ENCODE data around the gene BBC3.

DNA sequence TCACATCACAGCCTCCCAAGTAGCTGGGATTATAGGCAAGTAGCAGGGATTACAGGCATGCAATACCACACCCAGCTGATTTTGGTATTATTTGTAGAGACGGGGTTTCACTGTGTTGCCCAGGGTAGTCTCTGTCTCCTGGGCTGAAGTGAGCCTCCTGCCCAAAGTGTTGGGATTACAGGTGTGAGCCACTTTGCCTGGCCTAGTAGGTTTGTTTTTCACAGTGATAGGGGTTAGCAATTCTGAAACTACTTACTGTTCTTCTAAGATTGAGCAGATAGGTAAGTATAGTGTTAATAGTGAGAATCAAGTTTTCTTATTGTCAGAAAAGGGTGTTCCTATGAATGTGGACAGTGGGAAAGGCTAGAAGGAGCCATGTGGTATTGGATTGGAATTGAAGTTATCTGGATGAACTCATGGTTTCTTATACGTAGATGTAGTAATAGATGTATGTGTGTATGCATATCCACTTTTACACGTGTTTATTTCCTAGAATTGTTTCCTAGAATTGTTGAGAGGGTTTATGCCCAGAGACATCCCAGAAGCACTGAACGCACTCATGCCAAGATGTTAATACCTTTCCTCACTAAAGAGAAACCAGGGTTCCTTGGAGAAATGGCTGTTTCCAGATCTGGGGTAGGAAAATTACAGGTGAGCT lies 51.2 kb downstream of the BBC3 start:
- no peak for TF ChIP-seq EZH2 (IDR thresholded peaks at IDR 0.05; ENCODE audit: insufficient read depth, low read length)
- no peak for TF ChIP-seq CTCF (IDR thresholded peaks at IDR 0.05; ENCODE audit: insufficient read depth, low read depth, low read length)
